ENCODE results near the gene TP53BP1. TPM values are rescaled to one million over a fixed set of nuclear protein-coding genes. Genes with fewer than 3 reads are reported as not detected.

TP53BP1 gene
- total RNA-seq, 1 donor from 2014 or later = 41.0 TPM

DNA sequence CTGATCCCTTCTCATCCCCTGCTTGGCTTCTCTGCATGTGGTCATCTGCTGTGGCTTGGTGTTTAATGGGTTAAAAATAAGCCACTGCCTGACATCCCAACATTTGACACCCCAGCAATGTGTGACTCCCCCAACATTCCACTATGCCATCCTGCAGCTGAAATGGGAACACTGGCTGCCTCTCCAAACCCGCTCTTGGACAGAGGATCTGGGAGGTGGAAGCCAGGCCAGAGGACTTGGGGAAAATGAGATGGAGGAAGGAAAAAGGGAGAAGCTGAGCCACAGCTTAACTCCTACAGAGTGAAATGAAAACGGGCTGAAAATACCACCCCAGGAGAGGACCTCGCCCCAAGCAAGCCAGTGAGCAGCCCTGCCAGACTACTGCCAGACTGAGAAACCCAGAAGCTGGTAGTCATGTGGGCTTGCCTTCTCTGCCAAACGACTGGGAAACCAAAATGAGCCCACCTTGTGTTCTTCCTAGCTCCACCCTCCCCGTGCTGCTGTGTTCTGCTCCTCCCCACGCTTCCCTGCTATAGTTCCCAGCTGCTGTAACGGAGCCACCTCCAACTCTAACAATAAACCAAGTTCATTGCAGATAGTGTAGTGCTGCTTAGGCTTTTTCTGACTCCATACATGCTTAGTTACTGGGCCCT, 38.2 kb upstream of the TP53BP1 start:
- intact Hi-C loops (cut with DNase I) = no loop called here
- no peak for ATAC-seq

GRCh38 chr15:43529587-43530345, 36.8 kb upstream of the TP53BP1 start:
- TF ChIP-seq, protein P1, sequence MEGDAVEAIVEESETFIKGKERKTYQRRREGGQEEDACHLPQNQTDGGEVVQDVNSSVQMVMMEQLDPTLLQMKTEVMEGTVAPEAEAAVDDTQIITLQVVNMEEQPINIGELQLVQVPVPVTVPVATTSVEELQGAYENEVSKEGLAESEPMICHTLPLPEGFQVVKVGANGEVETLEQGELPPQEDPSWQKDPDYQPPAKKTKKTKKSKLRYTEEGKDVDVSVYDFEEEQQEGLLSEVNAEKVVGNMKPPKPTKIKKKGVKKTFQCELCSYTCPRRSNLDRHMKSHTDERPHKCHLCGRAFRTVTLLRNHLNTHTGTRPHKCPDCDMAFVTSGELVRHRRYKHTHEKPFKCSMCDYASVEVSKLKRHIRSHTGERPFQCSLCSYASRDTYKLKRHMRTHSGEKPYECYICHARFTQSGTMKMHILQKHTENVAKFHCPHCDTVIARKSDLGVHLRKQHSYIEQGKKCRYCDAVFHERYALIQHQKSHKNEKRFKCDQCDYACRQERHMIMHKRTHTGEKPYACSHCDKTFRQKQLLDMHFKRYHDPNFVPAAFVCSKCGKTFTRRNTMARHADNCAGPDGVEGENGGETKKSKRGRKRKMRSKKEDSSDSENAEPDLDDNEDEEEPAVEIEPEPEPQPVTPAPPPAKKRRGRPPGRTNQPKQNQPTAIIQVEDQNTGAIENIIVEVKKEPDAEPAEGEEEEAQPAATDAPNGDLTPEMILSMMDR (IDR thresholded peaks at IDR 0.05) = no peak
- Histone ChIP-seq H3K36me3 (peaks cover 7% of the 10 kb centered on the region), H3K4me3 (no peak overlapping the region), H3K27me3 (ENCODE audit: low read depth) (no peaks in the 10 kb centered on the region), H3K9me3 (no peaks in the 10 kb centered on the region), H3K4me1 (no peaks in the 10 kb centered on the region), H3K27ac (no peak overlapping the region)
- DNase-seq (no peak), ATAC-seq (no peak)
- intact Hi-C loops (cut with DNase I) = no loop called here

More for the DNA sequence above, 38.2 kb upstream of the TP53BP1 start:
- Histone ChIP-seq H3K9me3 (no peaks in the 10 kb centered on the region), H3K27ac (no peak overlapping the region), H3K36me3 (peaks cover 10% of the 10 kb centered on the region), H3K27me3 (ENCODE audit: low read depth) (no peaks in the 10 kb centered on the region), H3K4me1 (no peaks in the 10 kb centered on the region), H3K4me3 (no peak overlapping the region)
- no peak for DNase-seq
- TF ChIP-seq, protein P1 (IDR thresholded peaks at IDR 0.05) = no peak

- TF ChIP-seq, protein P1 (IDR thresholded peaks at IDR 0.05) = no peak
- Histone ChIP-seq H3K4me1 (no peaks in the 10 kb centered on the region), H3K27me3 (ENCODE audit: low read depth) (no peaks in the 10 kb centered on the region), H3K36me3 (peaks cover under 1% of the 10 kb centered on the region), H3K4me3 (no peak overlapping the region), H3K27ac (no peak overlapping the region), H3K9me3 (no peaks in the 10 kb centered on the region)
- DNase-seq (no peak), ATAC-seq (no peak)
- intact Hi-C loops (cut with DNase I) = no loop called here
Observed at GRCh38 chr15:43529141-43529540, 36.2 kb upstream of the TP53BP1 start.

DNA sequence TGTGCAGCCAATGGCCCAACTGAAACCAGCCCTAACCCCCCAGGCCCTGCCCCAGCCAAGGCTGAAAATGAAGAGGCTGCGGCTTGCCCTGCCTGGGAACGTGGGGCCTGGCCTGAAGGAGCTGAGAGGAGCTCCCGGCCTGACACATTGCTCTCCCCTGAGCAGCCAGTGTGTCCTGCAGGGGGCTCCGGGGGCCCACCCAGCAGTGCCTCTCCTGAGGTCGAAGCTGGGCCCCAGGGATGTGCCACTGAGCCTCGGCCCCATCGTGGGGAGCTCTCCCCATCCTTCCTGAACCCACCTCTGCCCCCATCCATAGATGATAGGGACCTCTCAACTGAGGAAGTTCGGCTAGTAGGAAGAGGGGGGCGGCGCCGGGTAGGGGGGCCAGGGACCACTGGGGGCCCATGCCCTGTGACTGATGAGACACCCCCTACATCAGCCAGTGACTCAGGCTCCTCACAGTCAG, 35.6 kb upstream of the TP53BP1 start:
- H3K4me1 ChIP-seq = no peaks in the 10 kb centered on the region
- no peaks in the 10 kb centered on the region for H3K9me3 ChIP-seq
- TF ChIP-seq, protein P1 (IDR thresholded peaks at IDR 0.05) = no peak
- H3K27me3 ChIP-seq (ENCODE audit: low read depth) = no peaks in the 10 kb centered on the region
- ATAC-seq = no peak
- H3K4me3 ChIP-seq = no peak overlapping the region
- no peaks in the 10 kb centered on the region for H3K36me3 ChIP-seq
- no peak overlapping the region for H3K27ac ChIP-seq
- intact Hi-C loops (cut with DNase I) = no loop called here
- DNase-seq = no peak

- H3K4me1 ChIP-seq = no peaks in the 10 kb centered on the region
- TF ChIP-seq, protein P1 (IDR thresholded peaks at IDR 0.05) = no peak
- ATAC-seq (no peak), DNase-seq (no peak)
- intact Hi-C loops (cut with DNase I) = no loop called here
- no peaks in the 10 kb centered on the region for H3K36me3 ChIP-seq
- no peaks in the 10 kb centered on the region for H3K27me3 ChIP-seq (ENCODE audit: low read depth)
- no peak overlapping the region for H3K4me3 ChIP-seq
- H3K27ac ChIP-seq = no peak overlapping the region
- no peaks in the 10 kb centered on the region for H3K9me3 ChIP-seq
Observed at GRCh38 chr15:43527802-43528541, 35.0 kb upstream of the TP53BP1 start.
